NCI-H446 treated with DMSO at 0.1 percent for 48 hours (cell line): Measurements from ENCODE around the gene USP27X.

Source experiments
- DNase-seq: peaks from one replicate; lab custom pipeline; 2025; lab: John Stamatoyannopoulos, UW

USP27X gene

GRCh38 chrX:49884290-49884862 is 5.1 kb downstream of the USP27X start:
- DNase-seq = no peak

GRCh38 chrX:49892542-49892941 is 13.3 kb downstream of the USP27X start:
- DNase-seq = no peak

- no peak for DNase-seq
These were observed 17.7 kb downstream of the USP27X start for GRCh38 chrX:49896951-49897350.

- no peak for DNase-seq
These were observed 21.8 kb downstream of the USP27X start for GRCh38 chrX:49901048-49901447.

- DNase-seq = no peak
These were observed 31.1 kb downstream of the USP27X start for GRCh38 chrX:49910344-49910743.

- DNase-seq = no peak
These were observed 32.8 kb downstream of the USP27X start for GRCh38 chrX:49912086-49912485.

- no peak for DNase-seq
These were observed 33.6 kb downstream of the USP27X start for GRCh38 chrX:49912861-49913260.

GRCh38 chrX:49915361-49916222 is 36.3 kb downstream of the USP27X start:
- DNase-seq = peak; percentile 12

GRCh38 chrX:49919617-49920016 is 40.3 kb downstream of the USP27X start:
- DNase-seq = no peak

- no peak for DNase-seq
These were observed 41.8 kb downstream of the USP27X start for GRCh38 chrX:49921109-49921508.

- peak; percentile 86 for DNase-seq
These were observed 43.3 kb downstream of the USP27X start, which contains the start of gene CLCN5 for GRCh38 chrX:49922291-49923241. Gene CLCN5 (plus strand): TSS chrX:49922596. CDS start chrX:49925299, 2,703 bp downstream.

GRCh38 chrX:49925176-49925575 is 45.9 kb downstream of the USP27X start:
- no peak for DNase-seq

GRCh38 chrX:49930039-49930438 is 50.8 kb downstream of the USP27X start:
- peak; percentile 26 for DNase-seq
